ENCODE data around the gene SLC11A2. TPM values are rescaled to one million over a fixed set of nuclear protein-coding genes. Genes with fewer than 3 reads are reported as not detected.
A peak's percentile ranks its signal among the peaks of the same experiment; 100 is the strongest.

The SLC11A2 gene
- total and polyA plus RNA-seq, 2 of the 13 experiments (the other 11 are each of a cell fraction or from before 2014, with no cell fraction given): 71.7 to 77.0 TPM

GRCh38 chr12:51036279-51036678, 10.1 kb upstream of the SLC11A2 start:
- no TSS peak for BruUV-seq (replicated peaks)
- FAIRE-seq (peak; percentile 59), DNase-seq (ENCODE audit: low spot score) (peak; percentile 28), ATAC-seq (peak; percentile 84)
- 0% methylated on average over 3 of the region's 3 CpGs for WGBS (ENCODE audit: low lambda C conversion rate)
- Histone ChIP-seq H3K4me3 (replicated peaks in 1 of 3; ENCODE audit: insufficient read depth in 1 of 3, low read depth in 2 of 3, low read length in 3 of 3) (peak overlapping the region in 2 of 3 experiments; percentile 21 to 30; a peak in 2 of 6 replicates), H3K9me3 (ENCODE audit: low read length) (no peaks in the 10 kb centered on the region), H3K4me1 (ENCODE audit: insufficient read depth, low read length) (peaks cover 61% of the 10 kb centered on the region), H3K4me2 (ENCODE audit: low read depth, low read length) (peak overlapping the region; percentile 77), H3K79me2 (ENCODE audit: insufficient read depth, low read length) (no peaks in the 10 kb centered on the region), H3K27me3 (ENCODE audit: control insufficient read depth in 1 of 2, insufficient read depth in 2 of 2, low read length in 2 of 2) (no peaks in the 10 kb centered on the region), H3K9ac (ENCODE audit: insufficient read depth, low read depth, low read length) (0 out of 2 replicates have a peak overlapping the region, but pooled peaks have one; percentile 23), H3K27ac (ENCODE audit: extremely low read length, insufficient read depth, low read length) (peak overlapping the region; percentile 40), H2AFZ (ENCODE audit: low read length) (peak overlapping the region; percentile 83), H4K20me1 (ENCODE audit: insufficient read depth, low read length) (no peaks in the 10 kb centered on the region), H3K36me3 (replicated peaks in 1 of 2; ENCODE audit: control insufficient read depth in 1 of 2, insufficient read depth in 2 of 2, low read length in 2 of 2) (no peaks in the 10 kb centered on the region)
- in situ Hi-C loops (cut with HindIII; ENCODE audit: extremely low pct_ligation_motif_present, low pct_unique_long_range_greater_than_20kb): no loop called here
- CTCF ChIA-PET (ENCODE audit: low intra/inter-chr PET ratio, low total read pairs): no interaction called here
- POLR2A ChIA-PET: interaction anchor here (2.8 kb wide), 1 partner anchor 10 kb away, joined by 15 read pairs; the partner anchor contains the start of gene SLC11A2
- intact Hi-C loops (cut with micrococcal nuclease; ENCODE audit: unreplicated experiment): no loop called here
- TF ChIP-seq SIX1 (CRISPR knock-in tag; IDR thresholded peaks at IDR 0.05; ENCODE audit: borderline replicate concordance): no peak
- TF ChIP-seq MED1 (CRISPR knock-in tag; IDR thresholded peaks at IDR 0.05): 0 out of 2 replicates have a peak, but pooled peaks have one; percentile 15
- TF ChIP-seq ZBTB38 (CRISPR knock-in tag; IDR thresholded peaks at IDR 0.05): no peak
- no peak for TF ChIP-seq THYN1 (CRISPR knock-in tag; IDR thresholded peaks at IDR 0.05; ENCODE audit: borderline replicate concordance, low read depth)
- no peak for TF ChIP-seq HNF4G (IDR thresholded peaks at IDR 0.05; ENCODE audit: borderline replicate concordance, low read depth, low read length)
- TF ChIP-seq HNF4G (CRISPR knock-in tag; IDR thresholded peaks at IDR 0.05; ENCODE audit: borderline replicate concordance, low read depth): no peak
- no peak for TF ChIP-seq PHF5A (CRISPR knock-in tag; IDR thresholded peaks at IDR 0.05; ENCODE audit: low read depth, unreplicated experiment)
- TF ChIP-seq YY1 (IDR thresholded peaks at IDR 0.05; ENCODE audit: insufficient read depth, insufficient replicate concordance, low read depth, low read length): no peak
- TF ChIP-seq RNF2 (conservative IDR thresholded peaks at IDR 0.05; ENCODE audit: low read depth): no peak
- TF ChIP-seq JUND (CRISPR knock-in tag; IDR thresholded peaks at IDR 0.05): no peak
- TF ChIP-seq ZNF816 (CRISPR knock-in tag; IDR thresholded peaks at IDR 0.05; ENCODE audit: borderline replicate concordance): no peak
- TF ChIP-seq EP300 (IDR thresholded peaks at IDR 0.05; ENCODE audit: low read depth in 2 of 2, low read length in 2 of 2): no peak; a peak in 1 of 4 replicates
- no peak for TF ChIP-seq EP300 (CRISPR knock-in tag; IDR thresholded peaks at IDR 0.05; ENCODE audit: borderline replicate concordance)
- TF ChIP-seq ZNF629 (CRISPR knock-in tag; conservative IDR thresholded peaks at IDR 0.05): no peak
- no peak for TF ChIP-seq CEBPG (CRISPR knock-in tag; IDR thresholded peaks at IDR 0.05)
- TF ChIP-seq ZNF839 (CRISPR knock-in tag; IDR thresholded peaks at IDR 0.05; ENCODE audit: borderline replicate concordance): no peak
- TF ChIP-seq FUBP1 (CRISPR knock-in tag; IDR thresholded peaks at IDR 0.05; ENCODE audit: borderline replicate concordance): no peak
- TF ChIP-seq REXO4 (CRISPR knock-in tag; IDR thresholded peaks at IDR 0.05; ENCODE audit: borderline replicate concordance): no peak
- TF ChIP-seq HNF4A (CRISPR knock-in tag; IDR thresholded peaks at IDR 0.05): no peak
- TF ChIP-seq KAT7 (CRISPR knock-in tag; IDR thresholded peaks at IDR 0.05; ENCODE audit: borderline replicate concordance): no peak
- no peak for TF ChIP-seq ATF6 (CRISPR knock-in tag; conservative IDR thresholded peaks at IDR 0.05)
- TF ChIP-seq U2AF2 (IDR thresholded peaks at IDR 0.05; ENCODE audit: low read depth, low read length): no peak
- no peak for TF ChIP-seq ZNF83 (CRISPR knock-in tag; IDR thresholded peaks at IDR 0.05; ENCODE audit: borderline replicate concordance)
- TF ChIP-seq ZNF317 (CRISPR knock-in tag; IDR thresholded peaks at IDR 0.05): no peak

Measured in HepG2 (cell line).